Measurements from ENCODE around the gene NOL4L. TPM values are rescaled to one million over a fixed set of nuclear protein-coding genes. Genes with fewer than 3 reads are reported as not detected.
A peak's percentile ranks its signal among the peaks of the same experiment; 100 is the strongest.

NOL4L gene
- total RNA-seq, 1 experiment from 2014 or later = 1.3 TPM

- H3K4me3 ChIP-seq = peak overlapping the region; percentile 55
- DNase-seq = peak; percentile 17
Observed at GRCh38 chr20:32484225-32484957, 100.7 kb downstream of the NOL4L start.

GRCh38 chr20:32483351-32484224 lies 101.5 kb downstream of the NOL4L start:
- no peaks in the 10 kb centered on the region for H3K27me3 ChIP-seq
- peak overlapping the region; percentile 55 for H3K4me3 ChIP-seq
- peak; percentile 66 for DNase-seq
- H3K9me3 ChIP-seq = no peaks in the 10 kb centered on the region
- H3K36me3 ChIP-seq = no peaks in the 10 kb centered on the region

More at GRCh38 chr20:32484225-32484957, 100.7 kb downstream of the NOL4L start:
- no peaks in the 10 kb centered on the region for H3K9me3 ChIP-seq
- no peaks in the 10 kb centered on the region for H3K27me3 ChIP-seq
- no peaks in the 10 kb centered on the region for H3K36me3 ChIP-seq

- Histone ChIP-seq H3K4me3 (peak overlapping the region; percentile 47), H3K27me3 (no peaks in the 10 kb centered on the region), H3K36me3 (no peaks in the 10 kb centered on the region), H3K9me3 (no peaks in the 10 kb centered on the region)
- peak; percentile 21 for DNase-seq
Observed at GRCh38 chr20:32482442-32483261, 102.5 kb downstream of the NOL4L start.

GRCh38 chr20:32482143-32482441 lies 103.0 kb downstream of the NOL4L start:
- H3K27me3 ChIP-seq = no peaks in the 10 kb centered on the region
- DNase-seq = no peak
- no peaks in the 10 kb centered on the region for H3K36me3 ChIP-seq

DNA sequence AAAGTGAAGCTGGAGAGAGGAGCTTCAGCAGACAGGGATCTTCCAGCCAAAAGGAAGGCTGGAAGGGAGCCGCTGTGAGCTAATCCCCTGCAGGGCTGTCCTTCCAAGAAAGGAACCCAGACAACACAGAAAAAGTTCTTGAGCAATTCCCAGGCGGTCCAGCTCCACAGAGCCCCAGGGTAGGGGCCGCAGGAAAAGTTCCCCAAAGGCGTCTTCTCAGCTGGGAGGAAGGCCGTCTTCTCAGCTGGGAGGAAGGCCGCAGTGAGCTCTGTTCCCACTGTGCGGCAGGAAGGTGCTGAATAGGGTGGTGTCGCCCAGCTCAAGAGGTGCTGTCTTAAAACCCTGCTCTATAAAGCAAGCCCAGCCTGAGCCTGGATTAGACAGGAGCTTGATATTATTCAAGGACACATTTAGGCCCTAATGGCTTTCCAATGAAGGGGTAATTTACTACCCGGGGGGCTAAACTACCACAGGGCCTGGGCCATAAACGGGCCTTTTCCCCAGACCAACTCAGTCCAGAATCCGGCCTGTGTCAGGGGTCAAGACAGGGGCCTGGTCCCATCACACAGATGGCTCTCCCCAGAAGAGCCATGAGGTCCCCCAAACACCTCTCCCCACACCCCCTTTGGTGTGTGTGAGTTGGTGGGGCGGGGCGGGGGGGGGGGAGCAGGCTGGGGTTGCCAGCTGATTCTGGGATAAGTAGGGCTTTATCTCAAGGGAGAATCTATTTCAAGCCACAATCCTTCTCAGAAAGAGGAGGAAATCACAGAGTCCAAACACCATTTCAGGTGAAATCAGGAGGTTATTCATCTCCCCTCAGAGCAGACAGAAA lies 103.6 kb downstream of the NOL4L start:
- no peaks in the 10 kb centered on the region for H3K27me3 ChIP-seq
- no peak for DNase-seq
- no peaks in the 10 kb centered on the region for H3K9me3 ChIP-seq
- H3K36me3 ChIP-seq = no peaks in the 10 kb centered on the region
- H3K4me3 ChIP-seq = no peak overlapping the region

More at GRCh38 chr20:32482143-32482441, 103.0 kb downstream of the NOL4L start:
- Histone ChIP-seq H3K9me3 (no peaks in the 10 kb centered on the region), H3K4me3 (no peak overlapping the region)

DNA sequence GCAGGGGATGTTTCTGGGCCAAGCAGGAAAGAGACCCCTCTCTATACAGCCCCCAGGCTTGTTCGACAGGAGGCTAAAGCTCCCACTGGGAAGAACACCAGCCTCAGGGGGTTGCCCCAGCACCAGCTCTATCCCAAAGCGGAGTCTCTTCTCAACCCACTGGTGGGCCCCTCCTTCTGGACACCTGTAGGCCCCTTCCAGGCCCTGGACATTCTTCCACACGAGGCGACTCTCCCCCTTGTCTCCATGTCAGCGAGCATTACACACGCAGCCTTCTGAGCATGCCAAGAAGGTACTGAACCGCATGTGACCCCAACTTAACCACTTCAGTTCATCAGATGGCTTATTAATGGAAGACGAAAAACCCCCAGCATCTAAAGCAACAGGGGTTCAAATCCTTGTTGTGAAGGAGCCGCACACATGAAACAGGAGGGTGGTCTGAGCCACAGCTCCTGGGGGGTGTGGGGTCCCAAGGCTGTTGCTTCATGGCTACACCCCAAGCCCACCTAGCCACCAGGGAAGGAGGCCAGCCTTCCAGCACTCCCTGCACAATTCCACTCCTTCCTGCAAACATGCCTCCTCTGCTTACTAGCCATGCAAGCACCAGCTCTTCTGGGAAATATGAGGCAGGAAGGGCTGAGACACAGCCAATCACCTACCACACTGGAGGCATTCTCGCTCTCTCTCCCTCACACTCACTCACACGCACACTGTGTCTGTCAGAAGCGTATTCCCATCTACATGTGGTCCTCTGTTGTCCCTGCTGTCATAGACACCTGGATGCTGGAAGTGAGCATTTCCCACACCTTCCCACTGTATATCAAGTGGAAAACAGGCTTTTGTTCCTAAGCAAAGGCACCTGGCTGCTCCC lies 104.5 kb downstream of the NOL4L start:
- H3K36me3 ChIP-seq = no peaks in the 10 kb centered on the region

DNA sequence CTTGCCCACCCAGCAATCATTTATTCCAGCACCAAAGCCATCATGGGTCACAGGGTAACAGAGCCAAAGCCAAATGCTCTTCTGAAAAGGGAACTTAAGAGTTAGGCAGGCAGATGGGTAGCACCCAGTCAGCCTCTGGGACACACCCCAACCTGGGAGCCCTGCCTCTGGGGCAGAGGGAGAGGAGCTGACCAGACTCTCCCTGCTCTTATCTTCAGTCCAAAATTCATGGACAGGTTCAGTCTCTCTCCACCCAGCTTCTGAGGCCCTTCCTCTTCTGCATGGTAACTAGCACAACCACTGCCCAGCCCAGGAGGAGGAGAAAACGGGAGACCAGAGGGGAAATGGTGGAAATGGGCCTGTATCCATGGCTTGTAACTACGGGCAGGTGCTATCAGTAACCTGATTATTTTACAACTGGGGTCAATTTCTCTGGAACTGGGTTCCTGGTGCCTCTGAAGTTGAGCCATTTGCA lies 105.4 kb downstream of the NOL4L start:
- Histone ChIP-seq H3K9me3 (no peaks in the 10 kb centered on the region), H3K36me3 (no peaks in the 10 kb centered on the region), H3K27me3 (no peaks in the 10 kb centered on the region), H3K4me3 (no peak overlapping the region)
- DNase-seq = no peak

More for the DNA sequence above, 104.5 kb downstream of the NOL4L start:
- Histone ChIP-seq H3K27me3 (no peaks in the 10 kb centered on the region), H3K9me3 (no peaks in the 10 kb centered on the region), H3K4me3 (no peak overlapping the region)
- no peak for DNase-seq

- Histone ChIP-seq H3K9me3 (no peaks in the 10 kb centered on the region), H3K4me3 (no peak overlapping the region), H3K36me3 (no peaks in the 10 kb centered on the region), H3K27me3 (no peaks in the 10 kb centered on the region)
- no peak for DNase-seq
Observed at GRCh38 chr20:32479012-32479411, 106.1 kb downstream of the NOL4L start.

- DNase-seq = no peak
Observed at GRCh38 chr20:32478576-32478975, 106.6 kb downstream of the NOL4L start.

GRCh38 chr20:32477594-32478512 lies 107.3 kb downstream of the NOL4L start:
- H3K27me3 ChIP-seq = no peaks in the 10 kb centered on the region
- no peaks in the 10 kb centered on the region for H3K36me3 ChIP-seq
- DNase-seq = no peak
- no peak overlapping the region for H3K4me3 ChIP-seq
- no peaks in the 10 kb centered on the region for H3K9me3 ChIP-seq

More at GRCh38 chr20:32478576-32478975, 106.6 kb downstream of the NOL4L start:
- Histone ChIP-seq H3K4me3 (no peak overlapping the region), H3K36me3 (no peaks in the 10 kb centered on the region), H3K9me3 (no peaks in the 10 kb centered on the region), H3K27me3 (no peaks in the 10 kb centered on the region)

DNA sequence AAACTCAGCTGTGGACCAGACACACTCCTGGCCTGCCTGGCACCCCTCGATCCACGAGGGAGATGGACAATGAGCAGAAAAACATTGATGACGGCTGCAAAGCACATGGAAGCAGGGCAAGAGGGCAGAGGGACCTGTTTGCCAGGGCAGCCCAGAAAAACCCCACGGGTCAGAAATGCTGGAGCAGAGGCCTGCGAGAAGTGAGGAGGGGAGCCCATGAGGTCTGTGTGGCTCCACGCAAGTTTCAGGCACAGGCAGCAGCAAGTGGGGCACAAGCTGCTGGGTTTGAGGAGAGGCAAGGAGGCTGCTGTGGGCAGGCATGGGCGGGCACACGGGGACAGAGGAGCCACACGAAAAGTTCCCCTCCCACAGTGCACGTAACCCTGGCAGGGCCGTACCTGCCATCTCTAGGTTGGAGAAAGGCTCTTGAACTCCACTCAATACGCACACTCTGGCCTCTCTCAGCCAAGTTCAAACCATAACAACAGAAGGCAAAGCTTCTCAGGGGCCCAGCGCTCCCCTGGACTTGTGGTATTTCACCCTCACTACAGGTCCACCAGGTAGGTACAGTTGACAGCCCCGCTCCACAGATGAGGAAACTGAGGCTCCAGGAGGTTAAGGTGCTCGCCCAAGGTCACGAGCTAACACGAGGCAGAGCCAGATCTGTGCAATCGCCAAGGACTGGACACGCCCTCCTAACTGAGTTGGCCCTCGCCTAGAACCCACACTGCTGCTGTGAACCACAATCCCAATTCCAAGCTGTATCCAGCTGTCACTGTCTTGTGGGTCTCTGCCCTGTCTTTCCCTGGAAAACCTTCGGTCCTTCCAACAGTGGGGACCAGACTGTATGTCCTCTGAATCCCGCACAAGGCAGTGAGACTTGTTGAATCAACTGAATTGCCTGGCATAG lies 108.2 kb downstream of the NOL4L start:
- Histone ChIP-seq H3K9me3 (no peaks in the 10 kb centered on the region), H3K36me3 (no peaks in the 10 kb centered on the region), H3K4me3 (no peak overlapping the region), H3K27me3 (no peaks in the 10 kb centered on the region)
- DNase-seq = no peak

DNA sequence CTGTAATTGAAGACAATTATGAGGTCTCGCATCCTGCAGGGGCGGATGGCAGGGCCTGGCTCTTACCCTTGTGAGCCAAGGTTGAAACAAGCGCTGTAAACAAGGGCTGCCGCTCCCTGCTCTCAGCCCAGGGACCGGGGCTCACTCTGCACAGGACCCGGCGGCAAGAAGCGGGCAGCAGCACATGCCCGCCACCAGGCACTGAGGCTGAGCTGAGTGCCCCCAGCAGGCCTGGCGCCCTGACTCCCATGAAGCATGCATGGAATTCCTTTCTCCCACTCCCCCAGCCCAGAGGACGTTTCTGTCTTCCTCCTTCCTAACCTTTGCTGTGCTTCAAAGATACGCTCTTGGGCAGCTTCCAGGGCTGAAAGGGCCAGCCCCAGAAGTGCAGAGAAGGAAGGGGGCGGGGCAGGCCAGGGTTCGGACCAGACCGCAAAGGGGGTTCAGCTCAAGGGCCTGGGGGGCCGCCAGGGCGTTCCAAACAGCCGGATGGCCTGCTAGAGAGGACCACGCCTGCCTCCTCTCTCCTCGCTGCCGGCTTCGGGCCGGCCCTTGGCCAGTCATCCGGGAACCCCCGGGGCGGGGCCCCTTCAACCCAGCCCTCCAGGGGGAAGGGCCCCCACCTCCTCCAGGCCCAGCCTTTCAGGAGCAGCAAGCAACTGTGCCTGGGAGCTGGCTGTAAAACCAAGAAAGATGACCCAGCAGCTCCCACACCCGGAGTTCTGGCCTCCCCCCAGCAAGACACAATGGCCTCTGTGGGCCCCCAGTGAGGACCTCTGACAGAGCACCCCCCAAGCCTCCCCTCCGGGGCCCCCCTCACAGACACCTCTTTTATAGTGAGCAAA lies 109.9 kb downstream of the NOL4L start:
- Histone ChIP-seq H3K27me3 (no peaks in the 10 kb centered on the region), H3K4me3 (peak overlapping the region; percentile 37), H3K9me3 (no peaks in the 10 kb centered on the region), H3K36me3 (no peaks in the 10 kb centered on the region)
- peak; percentile 90 for DNase-seq

GRCh38 chr20:32474717-32474966 lies 110.5 kb downstream of the NOL4L start:
- H3K27me3 ChIP-seq = no peaks in the 10 kb centered on the region
- no peaks in the 10 kb centered on the region for H3K36me3 ChIP-seq
- no peak for DNase-seq
- H3K9me3 ChIP-seq = no peaks in the 10 kb centered on the region
- peak overlapping the region; percentile 37 for H3K4me3 ChIP-seq

Data from MG63 (cell line).